KMS-11 (cell line): Measurements from ENCODE around the gene SYT1.

ENCODE experiments used
- H2AFZ ChIP-seq: fragments of 200-600 bp; sonication (generic); 2 replicates; pipeline ENCODE4 v1.6.1; 2016; ENCODE audit warnings: antibody characterized with exemption, mixed run types, low read depth
- H3K27ac ChIP-seq: fragments of 200-600 bp; sonication (generic); 2 replicates; pipeline ENCODE4 v1.6.1; 2016; ENCODE audit warnings: mild to moderate bottlenecking, mixed run types
- H3K27me3 ChIP-seq: fragments of 200-600 bp; sonication (generic); 2 replicates; pipeline ENCODE4 v1.6.1; 2017; ENCODE audit warnings: mild to moderate bottlenecking, low read depth, mixed run types, moderate library complexity; ENCODE audit not compliant: insufficient read depth
- H3K36me3 ChIP-seq: fragments of 200-600 bp; sonication (generic); 2 replicates; pipeline ENCODE4 v1.6.1; 2017; ENCODE audit warnings: mild to moderate bottlenecking, mixed run types; ENCODE audit not compliant: insufficient read depth
- H3K4me1 ChIP-seq: fragments of 200-600 bp; sonication (generic); 2 replicates; pipeline ENCODE4 v1.6.1; 2016; ENCODE audit warnings: mild to moderate bottlenecking, low read depth, mixed run types; ENCODE audit not compliant: poor library complexity, severe bottlenecking
- H3K4me2 ChIP-seq: fragments of 200-600 bp; sonication (generic); 2 replicates; pipeline ENCODE4 v1.7.0; 2016; ENCODE audit warnings: mild to moderate bottlenecking, mixed run types
- H3K4me3 ChIP-seq: fragments of 200-600 bp; sonication (generic); IDR thresholded peaks from 2 replicates; pipeline ENCODE4 v1.6.1; 2017; ENCODE audit warnings: low read depth, low read length, mixed read lengths; ENCODE audit not compliant: insufficient read depth
- H3K79me2 ChIP-seq: fragments of 200-600 bp; sonication (generic); 2 replicates; pipeline ENCODE4 v1.6.1; 2016; ENCODE audit warnings: low read depth, mixed run types; ENCODE audit not compliant: insufficient read depth
- H3K9ac ChIP-seq: fragments of 200-600 bp; sonication (generic); 2 replicates; pipeline ENCODE4 v1.6.1; 2016; ENCODE audit warnings: mild to moderate bottlenecking, mixed run types
- H4K20me1 ChIP-seq: fragments of 200-600 bp; sonication (generic); 2 replicates; pipeline ENCODE4 v1.6.1; 2016; ENCODE audit warnings: mild to moderate bottlenecking, mixed run types; ENCODE audit not compliant: insufficient read depth
- TF ChIP-seq, protein P1 (sequence below): fragments of 200-600 bp; sonication (generic); conservative IDR thresholded peaks from 2 replicates; pipeline ENCODE4 v1.6.1; 2017; ENCODE audit warnings: low read depth, mild to moderate bottlenecking, antibody characterized with exemption, low read length, moderate library complexity, mixed read lengths

The SYT1 gene

DNA sequence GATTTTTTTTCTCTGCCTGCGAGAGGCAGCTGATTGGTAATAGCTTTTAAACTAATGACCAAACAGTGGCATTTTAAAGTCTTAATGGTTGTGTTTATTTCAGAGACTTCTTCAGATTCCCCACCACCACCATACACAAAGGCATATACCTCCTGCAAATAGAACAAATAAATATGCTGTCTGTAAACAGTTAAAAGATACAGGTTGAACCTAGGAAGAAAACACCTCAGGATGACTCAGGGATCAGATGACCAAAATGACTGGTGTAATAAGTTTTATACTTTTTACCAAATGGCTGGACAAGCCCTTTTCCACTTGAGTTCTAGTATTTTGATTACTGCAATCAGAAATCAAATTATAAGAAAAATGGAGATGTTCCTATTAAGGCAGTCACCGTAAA, 462.1 kb downstream of the SYT1 start:
- Histone ChIP-seq H3K36me3 (no peaks in the 10 kb centered on the region), H3K27ac (no peak overlapping the region), H3K79me2 (no peaks in the 10 kb centered on the region)

DNA sequence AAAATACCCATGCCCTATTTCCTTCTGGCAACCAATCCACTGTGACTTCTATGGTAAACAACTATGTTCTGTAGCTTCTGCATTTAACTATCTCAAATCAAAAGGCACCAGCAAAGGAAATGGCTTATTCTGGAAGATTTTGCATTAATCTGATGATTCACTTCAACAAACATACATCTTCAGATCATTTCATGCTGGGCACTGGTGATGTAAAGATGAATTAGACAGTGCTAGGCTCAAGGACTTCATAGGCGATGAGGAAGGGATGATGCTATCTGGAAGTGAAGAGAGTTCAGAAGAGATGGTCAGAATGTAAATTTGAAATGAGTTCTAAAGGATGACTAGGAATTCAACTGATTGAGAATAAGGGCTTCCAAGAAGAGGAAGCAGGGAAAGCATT, 462.9 kb downstream of the SYT1 start:
- Histone ChIP-seq H2AFZ (no peak overlapping the region), H3K4me1 (no peaks in the 10 kb centered on the region), H3K79me2 (no peaks in the 10 kb centered on the region), H3K4me2 (no peak overlapping the region), H3K36me3 (no peaks in the 10 kb centered on the region), H4K20me1 (no peaks in the 10 kb centered on the region), H3K9ac (no peak overlapping the region), H3K4me3 (no peak overlapping the region), H3K27me3 (no peaks in the 10 kb centered on the region), H3K27ac (no peak overlapping the region)
- TF ChIP-seq, protein P1, sequence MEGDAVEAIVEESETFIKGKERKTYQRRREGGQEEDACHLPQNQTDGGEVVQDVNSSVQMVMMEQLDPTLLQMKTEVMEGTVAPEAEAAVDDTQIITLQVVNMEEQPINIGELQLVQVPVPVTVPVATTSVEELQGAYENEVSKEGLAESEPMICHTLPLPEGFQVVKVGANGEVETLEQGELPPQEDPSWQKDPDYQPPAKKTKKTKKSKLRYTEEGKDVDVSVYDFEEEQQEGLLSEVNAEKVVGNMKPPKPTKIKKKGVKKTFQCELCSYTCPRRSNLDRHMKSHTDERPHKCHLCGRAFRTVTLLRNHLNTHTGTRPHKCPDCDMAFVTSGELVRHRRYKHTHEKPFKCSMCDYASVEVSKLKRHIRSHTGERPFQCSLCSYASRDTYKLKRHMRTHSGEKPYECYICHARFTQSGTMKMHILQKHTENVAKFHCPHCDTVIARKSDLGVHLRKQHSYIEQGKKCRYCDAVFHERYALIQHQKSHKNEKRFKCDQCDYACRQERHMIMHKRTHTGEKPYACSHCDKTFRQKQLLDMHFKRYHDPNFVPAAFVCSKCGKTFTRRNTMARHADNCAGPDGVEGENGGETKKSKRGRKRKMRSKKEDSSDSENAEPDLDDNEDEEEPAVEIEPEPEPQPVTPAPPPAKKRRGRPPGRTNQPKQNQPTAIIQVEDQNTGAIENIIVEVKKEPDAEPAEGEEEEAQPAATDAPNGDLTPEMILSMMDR: no peak

More for the DNA sequence above, 462.1 kb downstream of the SYT1 start:
- Histone ChIP-seq H4K20me1 (no peaks in the 10 kb centered on the region), H3K4me3 (no peak overlapping the region), H3K27me3 (no peaks in the 10 kb centered on the region), H3K4me2 (no peak overlapping the region), H2AFZ (no peak overlapping the region), H3K4me1 (no peaks in the 10 kb centered on the region), H3K9ac (no peak overlapping the region)
- TF ChIP-seq, protein P1: no peak

DNA sequence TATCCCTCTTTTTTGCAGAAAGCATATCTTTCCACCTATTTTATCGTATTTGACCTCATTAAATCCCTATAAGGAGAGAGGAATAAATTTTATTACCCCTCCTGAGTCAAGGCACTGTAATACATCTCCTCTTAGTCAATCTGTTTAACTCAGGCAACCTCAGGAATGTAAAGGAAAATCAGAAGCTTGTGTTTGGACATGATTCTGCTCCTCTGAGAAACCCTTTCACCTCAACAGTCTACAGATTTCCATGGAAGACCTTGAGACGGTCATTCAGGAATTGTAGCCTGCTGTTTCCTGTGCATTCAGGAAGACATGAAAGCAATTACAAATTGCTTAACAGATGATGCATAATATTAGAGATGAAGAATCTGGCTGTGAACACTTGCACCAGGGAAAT, 465.4 kb downstream of the SYT1 start:
- H2AFZ ChIP-seq: no peak overlapping the region
- H4K20me1 ChIP-seq: no peaks in the 10 kb centered on the region
- H3K9ac ChIP-seq: no peak overlapping the region
- H3K4me3 ChIP-seq: no peak overlapping the region
- no peak overlapping the region for H3K4me2 ChIP-seq
- TF ChIP-seq, protein P1: no peak
- no peaks in the 10 kb centered on the region for H3K36me3 ChIP-seq
- no peaks in the 10 kb centered on the region for H3K79me2 ChIP-seq
- H3K27ac ChIP-seq: no peak overlapping the region
- no peaks in the 10 kb centered on the region for H3K4me1 ChIP-seq
- H3K27me3 ChIP-seq: no peaks in the 10 kb centered on the region

DNA sequence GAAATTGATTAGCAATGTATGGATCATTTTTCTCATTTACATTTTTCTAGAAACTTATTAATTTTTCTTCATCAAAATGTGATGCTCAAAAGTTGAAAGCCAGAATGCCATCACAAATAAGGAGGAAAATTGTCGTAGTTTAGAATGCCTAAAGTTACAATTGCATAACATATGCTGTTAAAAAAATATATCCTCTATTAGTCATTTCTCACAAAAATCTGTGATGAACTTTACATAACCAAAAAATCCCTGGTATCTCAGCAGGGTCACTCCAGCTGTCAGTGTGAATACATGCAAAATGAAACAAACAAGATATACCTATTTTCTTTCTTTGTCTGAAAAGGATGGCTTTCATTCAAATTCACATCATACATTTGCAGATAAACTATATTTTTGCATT, 467.3 kb downstream of the SYT1 start:
- Histone ChIP-seq H3K27me3 (no peaks in the 10 kb centered on the region), H3K4me2 (no peak overlapping the region), H3K36me3 (no peaks in the 10 kb centered on the region), H3K4me3 (no peak overlapping the region), H3K9ac (no peak overlapping the region), H4K20me1 (no peaks in the 10 kb centered on the region), H3K27ac (no peak overlapping the region), H3K79me2 (no peaks in the 10 kb centered on the region), H3K4me1 (no peaks in the 10 kb centered on the region), H2AFZ (no peak overlapping the region)
- TF ChIP-seq, protein P1: no peak
